ENCODE data around the gene PSMG4. TPM values are rescaled to one million over a fixed set of nuclear protein-coding genes. Genes with fewer than 3 reads are reported as not detected.

PSMG4 gene
- total RNA-seq, 1 donor from 2014 or later: 16.9 TPM

GRCh38 chr6:3222506-3223038 is 36.2 kb upstream of the PSMG4 start:
- no peak for DNase-seq
- TF ChIP-seq CTCF (IDR thresholded peaks at IDR 0.05): no peak
- Histone ChIP-seq H3K36me3 (no peaks in the 10 kb centered on the region), H3K9me3 (no peaks in the 10 kb centered on the region), H3K27me3 (peaks cover 21% of the 10 kb centered on the region), H3K27ac (no peak overlapping the region), H3K4me1 (peaks cover 10% of the 10 kb centered on the region), H3K4me3 (no peak overlapping the region)
- no peak for ATAC-seq
- intact Hi-C loops (cut with DNase I): no loop called here

GRCh38 chr6:3226042-3226441 is 32.7 kb upstream of the PSMG4 start:
- DNase-seq: no peak
- Histone ChIP-seq H3K36me3 (no peaks in the 10 kb centered on the region), H3K27ac (no peak overlapping the region), H3K27me3 (peaks cover 51% of the 10 kb centered on the region), H3K9me3 (no peaks in the 10 kb centered on the region), H3K4me3 (no peak overlapping the region), H3K4me1 (peaks cover 36% of the 10 kb centered on the region)
- no peak for ATAC-seq
- intact Hi-C loops (cut with DNase I): no loop called here
- no peak for TF ChIP-seq CTCF (IDR thresholded peaks at IDR 0.05)

- Histone ChIP-seq H3K27ac (no peak overlapping the region), H3K27me3 (peaks cover 51% of the 10 kb centered on the region), H3K9me3 (no peaks in the 10 kb centered on the region), H3K4me3 (peak overlapping the region; percentile 32), H3K4me1 (peaks cover 37% of the 10 kb centered on the region), H3K36me3 (no peaks in the 10 kb centered on the region)
- ATAC-seq (peak; percentile 23), DNase-seq (peak; percentile 69)
- TF ChIP-seq CTCF (IDR thresholded peaks at IDR 0.05): no peak
- intact Hi-C loops (cut with DNase I): no loop called here
These were observed 32.0 kb upstream of the PSMG4 start for GRCh38 chr6:3226481-3227362.

- H3K4me3 ChIP-seq: peak within 1 kb of the TSS; percentile 32
- no peaks in the 10 kb centered on the region for H3K36me3 ChIP-seq
- peaks cover 59% of the 10 kb centered on the region for H3K27me3 ChIP-seq
- H3K9me3 ChIP-seq: no peaks in the 10 kb centered on the region
- ATAC-seq: no peak
- intact Hi-C loops (cut with DNase I): no loop called here
- no peak within 1 kb of the TSS for H3K27ac ChIP-seq
- DNase-seq: no peak
- no peak for TF ChIP-seq CTCF (IDR thresholded peaks at IDR 0.05)
- peaks cover 43% of the 10 kb centered on the region for H3K4me1 ChIP-seq
These were observed 31.2 kb upstream of the PSMG4 start, which contains the start of gene TUBB2B for GRCh38 chr6:3227363-3228045. Gene TUBB2B, minus strand, starts transcription at chr6:3227653. Its CDS starts 110 bp downstream, at chr6:3227543.

- H3K9me3 ChIP-seq: no peaks in the 10 kb centered on the region
- H3K36me3 ChIP-seq: no peaks in the 10 kb centered on the region
- peaks cover 66% of the 10 kb centered on the region for H3K27me3 ChIP-seq
- intact Hi-C loops (cut with DNase I): no loop called here
- H3K4me3 ChIP-seq: peak overlapping the region; percentile 25
- peaks cover 43% of the 10 kb centered on the region for H3K4me1 ChIP-seq
- no peak overlapping the region for H3K27ac ChIP-seq
- ATAC-seq (no peak), DNase-seq (no peak)
- no peak for TF ChIP-seq CTCF (IDR thresholded peaks at IDR 0.05)
These were observed 30.6 kb upstream of the PSMG4 start for GRCh38 chr6:3228046-3228671.
